Small intestine (tissue), 7 donors: ENCODE results near the gene TEKT5. TPM values are rescaled to one million over a fixed set of nuclear protein-coding genes. Genes with fewer than 3 reads are reported as not detected.
A peak's percentile ranks its signal among the peaks of the same experiment; 100 is the strongest.

ENCODE experiments used
- DNase-seq, 2 donors: peaks; one replicate each; pipeline versions ENCODE4 v3.0.0 to v3.0.0-alpha.2; 2013
- FAIRE-seq: peaks from 2 replicates; lab custom pipeline; 2012; peaks lifted over from hg19 to GRCh38; lab: Jason Lieb, UNC
- H3K27ac ChIP-seq, 3 donors: one replicate each; pipeline ENCODE4 v1.5.1; 2013; ENCODE audit warnings: low read length in 2 of 3, mild to moderate bottlenecking in 2 of 3, control low read depth in 1 of 3, inconsistent platforms in 1 of 3, low read depth in 1 of 3, moderate library complexity in 1 of 3
- H3K27me3 ChIP-seq, 3 donors: one replicate each; pipeline ENCODE4 v1.6.1; 2013; ENCODE audit warnings: low read length in 3 of 3, inconsistent platforms in 1 of 3; ENCODE audit not compliant: control insufficient read depth in 3 of 3, insufficient read depth in 3 of 3
- H3K36me3 ChIP-seq, 3 donors: one replicate each; pipeline ENCODE4 v1.6.1; 2013; ENCODE audit warnings: low read length in 3 of 3, inconsistent platforms in 1 of 3, low read depth in 1 of 3, mild to moderate bottlenecking in 1 of 3, moderate library complexity in 1 of 3; ENCODE audit not compliant: control insufficient read depth in 3 of 3, insufficient read depth in 2 of 3
- H3K4me1 ChIP-seq, 3 donors: one replicate each; pipeline ENCODE4 v1.6.1; 2013; ENCODE audit warnings: low read length in 2 of 3, inconsistent platforms in 1 of 3, low read depth in 1 of 3, mild to moderate bottlenecking in 1 of 3, moderate library complexity in 1 of 3; ENCODE audit not compliant: control insufficient read depth in 3 of 3, insufficient read depth in 2 of 3
- H3K4me3 ChIP-seq, 3 donors: one replicate each; pipeline ENCODE4 v1.5.1; 2013; ENCODE audit warnings: low read length in 3 of 3, control low read depth in 1 of 3, inconsistent platforms in 1 of 3, low read depth in 1 of 3, mild to moderate bottlenecking in 1 of 3, moderate library complexity in 1 of 3
- H3K9me3 ChIP-seq, 2 donors: one replicate each; pipeline ENCODE4 v1.6.1; 2013; ENCODE audit warnings: low read depth in 1 of 2, low read length in 1 of 2; ENCODE audit not compliant: control insufficient read depth in 2 of 2, insufficient read depth in 1 of 2
- WGBS, 3 donors: extraction: QIAGEN DNeasy Blood & Tissue Kit; methylation state at CpG; one replicate each; pipeline ENCODE4 v1.1.7; 2013; 5-methylcytosine and 5-hydroxymethylcytosine counted together
- polyA plus RNA-seq, 4 donors: library from polyadenylated mRNA; stranded (reverse) in 3 of 4; unstranded in 1 of 4; fragments of 200-250 nt in 3 of 4; fragments of 120-200 nt in 1 of 4; gene quantifications; one replicate each; pipeline versions ENCODE4 v1.2.1 to v1.2.3, GENCODE V29; 2013
- donor health status: healthy with polysubstance abuse.
- donor health status: control.
- donor health status: control.
- donor health status: Bipolar disorder and iron deficiency.
- donor health status: healthy.

The TEKT5 gene
- polyA plus RNA-seq, 4 donors: 0.07 to 0.25 TPM; not detected in 2

DNA sequence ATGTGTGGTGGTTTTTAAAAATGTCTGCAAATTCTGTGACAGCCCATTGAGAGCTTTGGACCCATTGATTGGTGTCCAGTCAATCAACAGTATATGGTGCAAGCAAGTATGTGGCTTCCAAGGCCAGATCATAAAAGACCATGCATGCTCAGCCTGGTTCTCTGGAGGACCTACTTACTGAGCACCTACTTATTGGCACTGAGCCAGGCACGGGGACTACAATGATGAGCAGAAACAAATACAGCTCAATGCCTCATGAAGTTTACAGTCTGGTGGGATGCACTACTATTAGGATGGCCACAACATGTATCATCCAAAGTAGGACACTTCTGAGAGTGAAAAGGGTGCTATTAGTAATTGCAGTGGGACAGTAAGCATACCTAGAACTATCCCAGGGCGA, 107.1 kb downstream of the TEKT5 start:
- Histone ChIP-seq H3K4me3 (no peak overlapping the region), H3K27ac (no peak overlapping the region), H3K4me1 (no peaks in the 10 kb centered on the region), H3K36me3 (no peaks in the 10 kb centered on the region), H3K9me3 (no peaks in the 10 kb centered on the region), H3K27me3 (no peaks in the 10 kb centered on the region)
- FAIRE-seq: no peak
- WGBS, 3 donors: 56 to 70% (median 65%) methylated on average over 2 of the region's 2 CpGs
- DNase-seq: no peak

DNA sequence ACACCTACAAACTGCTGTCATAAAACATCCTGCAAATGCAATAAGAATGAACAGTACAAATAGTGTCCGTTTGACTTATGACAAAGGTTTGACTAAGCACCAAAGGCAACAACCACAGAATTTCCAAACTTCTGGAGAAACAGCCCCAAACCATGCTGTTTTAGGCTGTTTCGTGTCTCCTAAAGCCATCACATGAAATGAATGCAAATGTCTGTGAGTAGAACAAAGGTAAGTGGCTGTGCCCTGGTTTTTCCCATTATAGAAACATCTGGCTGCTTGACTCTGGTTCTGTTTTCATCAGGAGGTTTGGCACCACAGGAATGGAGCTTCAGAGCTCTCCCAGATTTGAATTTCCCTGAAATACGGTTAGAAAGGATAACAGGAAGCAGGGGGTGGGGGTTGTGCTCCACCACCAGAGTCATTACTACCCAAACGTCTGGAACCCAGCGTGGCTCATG, 109.7 kb downstream of the TEKT5 start:
- Histone ChIP-seq H3K4me3 (no peak overlapping the region), H3K9me3 (no peaks in the 10 kb centered on the region), H3K4me1 (peaks cover 0 to 2% (median 0%) of the 10 kb centered on the region in 3 donors), H3K36me3 (no peaks in the 10 kb centered on the region), H3K27ac (no peak overlapping the region), H3K27me3 (no peaks in the 10 kb centered on the region)
- WGBS, 3 donors: 67 to 72% (median 72%) methylated on average over 5 of the region's 5 CpGs
- FAIRE-seq (no peak), DNase-seq (no peak)

DNA sequence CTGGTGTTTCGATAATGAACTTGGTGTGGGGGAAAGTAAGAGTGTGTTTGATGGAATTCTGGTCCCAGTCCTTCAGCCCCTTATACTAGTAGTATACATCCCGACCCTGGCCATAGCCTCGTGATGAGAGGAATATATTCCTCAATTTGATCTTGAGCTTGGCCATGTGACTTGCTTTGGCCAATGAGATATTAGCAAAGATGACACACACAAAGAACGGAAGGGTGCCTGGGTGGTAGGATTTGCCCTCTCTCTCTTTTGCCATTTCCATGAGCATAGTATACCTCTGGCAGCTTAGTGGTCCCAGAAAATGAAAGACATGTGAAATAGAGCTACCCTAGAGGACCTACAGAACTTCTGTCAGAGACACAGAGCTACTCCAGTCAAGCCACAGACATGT, 111.5 kb downstream of the TEKT5 start:
- FAIRE-seq (no peak), DNase-seq (no peak)
- no peak overlapping the region for H3K27ac ChIP-seq
- H3K4me1 ChIP-seq: peaks cover 0 to 10% (median 2%) of the 10 kb centered on the region in 3 donors
- H3K4me3 ChIP-seq: no peak overlapping the region
- no peaks in the 10 kb centered on the region for H3K27me3 ChIP-seq
- WGBS, 3 donors: 85 to 90% (median 87%) methylated on average over 4 of the region's 4 CpGs
- H3K9me3 ChIP-seq: no peaks in the 10 kb centered on the region
- peaks cover 0 to 2% (median 0%) of the 10 kb centered on the region in 3 donors for H3K36me3 ChIP-seq

DNA sequence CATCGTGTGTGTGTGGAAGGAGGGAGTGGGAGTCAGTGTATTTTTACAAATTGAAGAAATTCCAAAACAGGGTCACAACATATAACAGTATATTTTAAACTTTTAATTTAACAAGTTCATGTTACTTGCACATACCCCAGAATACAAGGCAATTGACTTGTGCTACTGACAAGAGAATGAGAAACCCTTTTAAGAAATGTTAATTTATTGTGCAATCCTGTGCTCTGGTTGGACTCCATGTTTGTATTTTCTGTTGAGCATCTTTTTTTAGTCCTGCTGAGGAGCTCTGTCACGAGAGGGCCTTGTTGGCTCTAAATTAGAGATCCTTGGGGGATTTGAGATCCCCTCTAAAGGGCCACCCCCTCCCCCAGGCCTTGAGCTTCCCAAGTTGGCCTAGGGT, 113.2 kb downstream of the TEKT5 start:
- no peak for DNase-seq
- H3K27ac ChIP-seq: peak overlapping the region in 1 of 3 donors; percentile 6
- H3K9me3 ChIP-seq: no peaks in the 10 kb centered on the region
- no peak overlapping the region for H3K4me3 ChIP-seq
- FAIRE-seq: no peak
- H3K4me1 ChIP-seq: peaks cover 0 to 13% (median 2%) of the 10 kb centered on the region in 3 donors
- H3K27me3 ChIP-seq: no peaks in the 10 kb centered on the region
- H3K36me3 ChIP-seq: peaks cover 0 to 2% (median 0%) of the 10 kb centered on the region in 3 donors
- 56 to 67% (median 63%) methylated on average over 2 of the region's 2 CpGs for WGBS, 3 donors

DNA sequence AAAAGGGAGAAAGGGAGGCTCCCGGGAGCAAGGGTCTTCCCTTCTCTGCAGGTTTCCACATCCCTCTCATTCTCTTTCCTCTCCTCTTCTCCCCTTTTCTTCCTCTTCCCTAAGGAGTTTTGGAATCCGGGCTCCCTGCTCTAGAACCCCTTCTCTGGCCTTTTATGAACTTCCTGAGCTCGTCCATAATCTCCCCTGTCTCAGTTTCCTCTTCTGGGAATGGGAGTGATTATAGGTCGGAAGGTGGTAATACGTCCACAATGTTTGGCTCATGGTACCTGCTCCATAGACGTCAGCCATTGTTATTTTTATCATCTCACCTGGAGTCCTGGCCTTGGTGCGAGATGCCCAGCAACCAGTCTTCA, 113.9 kb downstream of the TEKT5 start:
- Histone ChIP-seq H3K27ac (peak overlapping the region in 1 of 3 donors; percentile 92), H3K36me3 (peaks cover 0 to 2% (median 0%) of the 10 kb centered on the region in 3 donors), H3K4me1 (peaks cover 0 to 13% (median 4%) of the 10 kb centered on the region in 3 donors), H3K4me3 (peak overlapping the region in 2 of 3 donors; percentile 61 to 72), H3K27me3 (no peaks in the 10 kb centered on the region), H3K9me3 (no peaks in the 10 kb centered on the region)
- no peak for DNase-seq
- 16 to 25% (median 20%) methylated on average over 6 to 7 of the region's 7 CpGs for WGBS, 3 donors
- no peak for FAIRE-seq

DNA sequence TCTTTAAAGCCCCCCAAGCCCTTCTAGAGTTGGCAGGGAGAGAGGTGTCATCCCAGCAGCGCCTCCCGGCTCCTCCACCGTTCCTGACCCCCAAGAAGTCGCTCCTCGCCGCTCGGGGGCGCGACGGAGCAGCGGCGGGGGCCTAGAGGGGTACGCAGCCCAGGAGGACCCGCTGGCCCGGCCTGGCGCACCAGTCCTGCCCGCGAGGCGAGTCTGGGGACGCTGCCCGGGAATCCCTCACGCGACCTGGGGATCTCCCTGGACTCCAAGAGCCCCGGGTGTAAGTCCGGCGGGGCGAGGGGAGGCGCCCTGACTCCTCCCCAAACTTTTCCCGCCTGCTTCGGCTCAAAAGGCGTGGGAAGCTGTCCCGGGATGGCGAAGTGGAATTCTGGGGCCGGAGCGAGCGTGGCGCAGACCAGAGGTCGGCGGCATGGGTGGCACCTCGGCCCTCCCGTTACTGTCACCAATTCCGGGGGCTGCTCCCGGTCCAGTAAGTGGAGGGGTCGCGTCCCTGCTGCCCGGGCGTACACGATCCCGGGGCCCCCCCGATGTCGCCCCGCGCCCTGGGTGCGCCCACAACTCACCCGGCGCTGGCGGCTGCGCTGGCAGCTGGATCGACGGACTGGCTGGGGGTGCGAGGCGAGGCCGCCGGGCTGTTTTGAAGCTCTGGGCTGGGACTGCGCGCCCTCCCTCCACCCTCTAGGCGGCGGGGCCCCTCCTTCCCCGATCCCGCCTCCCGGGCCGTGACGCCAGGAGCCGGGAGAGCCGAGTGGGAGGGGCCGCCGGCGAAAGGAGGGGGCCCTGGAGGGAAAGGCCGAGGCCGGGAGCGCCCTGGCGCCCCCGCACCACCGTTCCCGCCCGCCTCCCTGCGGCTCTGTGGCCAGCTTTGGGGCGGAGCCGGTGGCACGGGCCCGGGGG, 114.5 kb downstream of the TEKT5 start, which contains the start of gene EMP2:
EMP2 (minus strand) TSS at position 634 of the 918 bp plus-strand sequence. CDS start 32,981 bp downstream, outside the sequence.
- H3K27me3 ChIP-seq: no peaks in the 10 kb centered on the region
- peak within 1 kb of the TSS; percentile 39 to 92 (median 59) for H3K27ac ChIP-seq
- H3K4me3 ChIP-seq: peak within 1 kb of the TSS; percentile 61 to 72 (median 68)
- H3K9me3 ChIP-seq: no peaks in the 10 kb centered on the region
- peaks cover 0 to 2% (median 0%) of the 10 kb centered on the region in 3 donors for H3K36me3 ChIP-seq
- peaks cover 0 to 13% (median 4%) of the 10 kb centered on the region in 3 donors for H3K4me1 ChIP-seq
- no peak for FAIRE-seq
- DNase-seq: peak; percentile 84 to 86
- WGBS, 3 donors: 1 to 2% (median 1%) methylated on average over 61 to 91 of the region's 91 CpGs

DNA sequence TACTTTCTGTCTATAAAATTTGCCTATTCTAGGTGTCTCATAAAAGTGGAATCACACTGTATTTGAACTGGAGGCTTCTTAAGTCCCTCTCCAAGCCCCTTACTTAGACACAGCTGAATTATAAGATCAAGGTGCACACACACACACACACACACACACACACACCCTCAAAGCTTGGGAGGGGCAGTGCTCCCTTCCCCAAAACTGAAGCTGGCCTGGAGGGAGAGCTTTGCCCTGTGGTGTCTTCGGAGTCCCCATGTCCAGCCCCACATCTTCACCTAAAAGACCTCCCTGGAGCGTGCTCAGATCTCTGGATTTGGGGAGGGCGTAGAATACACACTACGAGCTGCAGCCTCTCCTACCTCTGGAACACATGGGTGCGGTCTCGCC, 115.2 kb downstream of the TEKT5 start:
- no peak for FAIRE-seq

DNA sequence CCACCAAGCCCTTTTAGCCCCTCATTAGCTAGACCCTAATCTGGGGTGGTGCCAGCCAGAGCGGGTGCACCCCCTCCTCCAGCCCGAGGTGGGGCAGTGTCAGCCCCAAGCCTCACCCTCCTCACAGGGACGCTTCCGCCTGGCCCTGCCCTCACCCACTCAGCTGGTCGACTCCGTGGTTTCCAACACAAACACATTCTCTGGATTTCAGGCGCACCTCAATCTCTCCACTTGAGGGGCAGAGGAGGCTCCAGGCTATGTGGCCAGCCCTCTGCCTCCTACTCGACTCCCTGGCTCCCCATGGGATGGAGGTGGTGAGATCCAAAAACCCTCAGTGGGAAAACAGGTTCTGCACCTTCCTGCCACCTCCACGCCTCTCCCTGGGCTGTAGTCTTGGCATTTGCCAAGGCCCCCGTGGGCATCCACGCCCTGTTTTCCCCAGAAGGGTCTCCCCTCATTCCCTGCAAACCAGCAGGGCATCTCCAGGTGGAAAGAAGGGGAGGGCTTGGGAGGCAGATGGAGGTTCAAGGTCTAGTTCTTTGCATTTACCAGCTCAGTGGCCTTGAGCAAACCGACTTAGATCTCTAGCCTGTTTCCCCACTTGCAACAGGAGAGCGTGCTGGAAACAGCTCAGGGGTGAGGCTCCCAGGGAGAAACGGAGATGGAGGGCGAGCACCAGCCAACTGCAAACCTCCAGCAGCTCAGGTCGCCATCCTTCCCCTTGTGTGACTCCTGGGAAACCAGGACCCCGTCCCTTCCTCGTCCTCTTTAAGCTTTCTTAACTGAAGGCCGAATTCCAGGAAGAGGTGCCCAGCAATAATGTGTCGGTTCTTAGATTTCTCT, 116.0 kb downstream of the TEKT5 start:
- DNase-seq (peak; percentile 48 to 71), FAIRE-seq (no peak)
- Histone ChIP-seq H3K36me3 (peaks cover 0 to 2% (median 0%) of the 10 kb centered on the region in 3 donors), H3K4me1 (peaks cover 0 to 13% (median 4%) of the 10 kb centered on the region in 3 donors), H3K27me3 (no peaks in the 10 kb centered on the region), H3K4me3 (peak overlapping the region in 1 of 3 donors; percentile 41), H3K27ac (peak overlapping the region in 2 of 3 donors; percentile 34 to 73), H3K9me3 (no peaks in the 10 kb centered on the region)
- 7 to 37% (median 27%) methylated on average over 20 of the region's 20 CpGs for WGBS, 3 donors

More for the DNA sequence above, 115.2 kb downstream of the TEKT5 start:
- WGBS, 3 donors: 5 to 26% (median 14%) methylated on average over 6 of the region's 6 CpGs
- Histone ChIP-seq H3K9me3 (no peaks in the 10 kb centered on the region), H3K4me1 (peaks cover 0 to 13% (median 4%) of the 10 kb centered on the region in 3 donors), H3K4me3 (peak overlapping the region; percentile 61 to 72 (median 68)), H3K36me3 (peaks cover 0 to 2% (median 0%) of the 10 kb centered on the region in 3 donors), H3K27ac (peak overlapping the region in 1 of 3 donors; percentile 92), H3K27me3 (no peaks in the 10 kb centered on the region)
- no peak for DNase-seq
